GM12878 (cell line): ENCODE results near the gene CFP. TPM values are rescaled to one million over a fixed set of nuclear protein-coding genes. Genes with fewer than 3 reads are reported as not detected.

Experiments used
- ATAC-seq: fragments of 200-7000 bp; cut with Tn5 transposase; 3 replicates; pipeline ENCODE4 v1.9.1; 2020; ENCODE audit warnings: mild to moderate bottlenecking, moderate library complexity
- BruUV-seq: library from RNA; stranded (reverse); fragments of 400-500 nt; replicated peaks from 2 replicates; lab custom pipeline; 2021; lab: Mats Ljungman, UMichigan
- CTCF ChIA-PET: fragments of 300-600 bp; sonication (Branson Sonifier 250); formaldehyde crosslinking; extraction: SDS; loops from one replicate; lab custom pipeline; 2021; ENCODE audit warnings: inconsistent platforms; lab: Yijun Ruan, JAX
- POLR2A ChIA-PET: fragments of 350-600 bp; formaldehyde crosslinking; extraction: SDS; loops from one replicate; lab custom pipeline; 2021; ENCODE audit warnings: inconsistent platforms; lab: Charles Lee
- RAD21 ChIA-PET: fragments of 300-600 bp; sonication (Branson Sonifier 250); formaldehyde crosslinking; loops from one replicate; lab custom pipeline; 2023; ENCODE audit warnings: antibody characterized with exemption; ENCODE audit not compliant: unreplicated experiment; lab: Charles Lee
- SMC1A ChIA-PET: fragments of 300-600 bp; sonication (Branson Sonifier 250); formaldehyde crosslinking; loops from one replicate; lab custom pipeline; 2023; ENCODE audit not compliant: unreplicated experiment, uncharacterized antibody; lab: Charles Lee
- DNase-seq: peaks from one replicate; pipeline ENCODE4 v3.0.0-alpha.2; 2011; ENCODE audit warnings: low read depth, low spot score
- FAIRE-seq: peaks from 3 replicates; lab custom pipeline; 2011; peaks lifted over from hg19 to GRCh38; lab: Jason Lieb, UNC
- H2AFZ ChIP-seq: 2 replicates; pipeline ENCODE4 v1.6.0; 2011; ENCODE audit warnings: low read depth, low read length, control low read depth; ENCODE audit not compliant: control insufficient read depth
- H3K27ac ChIP-seq: 2 replicates; pipeline ENCODE4 v1.5.1; 2011; ENCODE audit warnings: control low read depth; ENCODE audit not compliant: control insufficient read depth, insufficient read depth
- H3K27me3 ChIP-seq, 2 experiments: replicated peaks in 1 of 2; 2 replicates each; pipeline versions ENCODE4 v1.6.0 to v1.6.1; 2011; ENCODE audit warnings: low read length in 1 of 2; ENCODE audit not compliant: control insufficient read depth in 2 of 2, insufficient read depth in 2 of 2
- H3K36me3 ChIP-seq, 2 experiments: 2 replicates each; pipeline ENCODE4 v1.5.1; 2011; ENCODE audit warnings: low read length in 1 of 2; ENCODE audit not compliant: control insufficient read depth in 2 of 2, insufficient read depth in 2 of 2
- H3K4me1 ChIP-seq: 2 replicates; pipeline ENCODE4 v1.6.1; 2011; ENCODE audit warnings: mild to moderate bottlenecking, low read length, moderate library complexity, mixed read lengths; ENCODE audit not compliant: control insufficient read depth, insufficient read depth
- H3K4me2 ChIP-seq: 2 replicates; pipeline ENCODE4 v1.6.0; 2011; ENCODE audit warnings: control low read depth; ENCODE audit not compliant: control insufficient read depth, insufficient read depth
- H3K4me3 ChIP-seq: fragments of 200-600 bp; sonication (generic); 2 replicates; pipeline ENCODE4 v1.5.1; 2016
- H3K79me2 ChIP-seq: 2 replicates; pipeline ENCODE4 v1.6.0; 2011; ENCODE audit warnings: low read length; ENCODE audit not compliant: control insufficient read depth, insufficient read depth
- H3K9ac ChIP-seq: 2 replicates; pipeline ENCODE4 v1.8.0; 2011; ENCODE audit warnings: low read length, control low read depth, mixed read lengths; ENCODE audit not compliant: control insufficient read depth, insufficient read depth
- H3K9me3 ChIP-seq: replicated peaks from 3 replicates; pipeline ENCODE4 v1.5.1; 2011; ENCODE audit warnings: mild to moderate bottlenecking, low read length; ENCODE audit not compliant: control insufficient read depth, insufficient read depth
- H4K20me1 ChIP-seq: 2 replicates; pipeline ENCODE4 v1.6.0; 2011; ENCODE audit not compliant: control insufficient read depth, insufficient read depth
- ATF2 ChIP-seq: IDR thresholded peaks from 2 replicates; pipeline ENCODE4 v1.6.1; 2012; ENCODE audit warnings: low read length, inconsistent platforms
- BCLAF1 ChIP-seq: fragments of 450-650 bp; IDR thresholded peaks from 2 replicates; pipeline ENCODE4 v1.6.1; 2017; ENCODE audit warnings: antibody characterized with exemption, mild to moderate bottlenecking, moderate library complexity
- BRCA1 ChIP-seq: IDR thresholded peaks from 2 replicates; pipeline ENCODE4 v1.6.1; 2011; ENCODE audit warnings: low read depth, low read length, improper control_type of control experiment
- HSF1 ChIP-seq: fragments of 150-350 bp; IDR thresholded peaks from 2 replicates; pipeline ENCODE4 v1.6.1; 2014; ENCODE audit warnings: mild to moderate bottlenecking, low read depth, low read length
- IRF4 ChIP-seq: IDR thresholded peaks from 2 replicates; pipeline ENCODE4 v1.6.1; 2011; ENCODE audit warnings: low read depth, low read length
- KDM1A ChIP-seq: fragments of 200-600 bp; sonication (generic); IDR thresholded peaks from 2 replicates; pipeline ENCODE4 v1.6.1; 2016; ENCODE audit warnings: borderline replicate concordance
- MTA2 ChIP-seq: fragments of 450-650 bp; IDR thresholded peaks from 2 replicates; pipeline ENCODE4 v1.6.1; 2016; ENCODE audit warnings: low read depth, mild to moderate bottlenecking, moderate library complexity
- RCOR1 ChIP-seq: conservative IDR thresholded peaks from 2 replicates; pipeline ENCODE4 v1.6.1; 2012; ENCODE audit warnings: low read depth, low read length, improper control_type of control experiment
- SMC3 ChIP-seq: IDR thresholded peaks from 2 replicates; pipeline ENCODE4 v1.6.1; 2011; ENCODE audit warnings: low read length, improper control_type of control experiment, borderline replicate concordance
- STAT1 ChIP-seq: fragments of 450-650 bp; conservative IDR thresholded peaks from 2 replicates; pipeline ENCODE4 v1.6.1; 2014; ENCODE audit warnings: antibody characterized with exemption, mild to moderate bottlenecking
- SUPT20H ChIP-seq: IDR thresholded peaks from 2 replicates; pipeline ENCODE4 v1.6.1; 2011; ENCODE audit warnings: low read depth, mild to moderate bottlenecking, low read length, moderate library complexity, borderline replicate concordance; ENCODE audit not compliant: control insufficient read depth
- USF2 ChIP-seq: IDR thresholded peaks from 2 replicates; pipeline ENCODE4 v1.6.1; 2011; ENCODE audit warnings: low read depth, low read length, improper control_type of control experiment, borderline replicate concordance
- ZBTB11 ChIP-seq: fragments of 450-650 bp; formaldehyde crosslinking; IDR thresholded peaks from 2 replicates; pipeline ENCODE4 v1.5.0; 2022; ENCODE audit warnings: mild to moderate bottlenecking, missing genetic modification characterization
- WGBS: methylation state at CpG from one replicate; pipeline ENCODE4 v1.1.6; 2016; ENCODE audit warnings: low lambda C conversion rate; ENCODE audit not compliant: insufficient replicate concordance, insufficient coverage; ENCODE audit errors: missing lambda C conversion rate; 5-methylcytosine and 5-hydroxymethylcytosine counted together
- in situ Hi-C: fragments of 300-500 bp; cut with MboI; formaldehyde crosslinking; loops from 9 replicates; pipeline ENCODE4 v1.14.3; 2018; ENCODE audit warnings: mixed read lengths
- intact Hi-C: fragments of 100-400 bp; cut with micrococcal nuclease; formaldehyde crosslinking; loops from one replicate; pipeline ENCODE4 v1.14.2; 2022; ENCODE audit not compliant: unreplicated experiment
- polyA plus RNA-seq, 11 experiments: library from polyadenylated mRNA; depleted of rRNA in 4 of 11; unstranded in 6 of 11; stranded (reverse) in 5 of 11; fragments of >200 nt; fragmentation: Nextera tagmentation in 4 of 11; fragmentation: Illumina TruSeq in 1 of 11; extraction: Ambion mirVana in 4 of 11; extraction: Trizol in 1 of 11; gene quantifications; 1 replicate in 1 of 11; 2 replicates in 10 of 11; pipeline versions ENCODE4 v1.2.1 to v1.2.3, GENCODE V29; 2011 to 2016; ENCODE audit warnings: inconsistent platforms in 2 of 11, missing spikeins in 2 of 11, low read depth in 1 of 11
- total RNA-seq, 4 experiments: library from RNA; depleted of rRNA in 3 of 4; stranded (reverse); fragments of >200 nt in 3 of 4; fragmentation: Illumina TruSeq in 1 of 4; extraction: Trizol in 1 of 4; gene quantifications; 2 replicates each; pipeline versions ENCODE4 v1.2.1 to v1.2.3, GENCODE V29; 2013 to 2021

CFP gene
- total and polyA plus RNA-seq, 10 of the 15 experiments (the other 5 are each of a cell fraction or from before 2014, with no cell fraction given), result 0.72 to 10.1 (median 2.8) TPM

GRCh38 chrX:47587906-47588735 lies 41.6 kb downstream of the CFP start:
- no peak overlapping the region for H3K4me2 ChIP-seq
- CTCF ChIA-PET, result no interaction called here
- POLR2A ChIA-PET, result no interaction called here
- FAIRE-seq, result no peak
- DNase-seq, result no peak
- no peak overlapping the region for H2AFZ ChIP-seq
- no peaks in the 10 kb centered on the region for H3K27me3 ChIP-seq
- no peaks in the 10 kb centered on the region for H3K79me2 ChIP-seq
- no peaks in the 10 kb centered on the region for H3K36me3 ChIP-seq
- intact Hi-C loops (no loop called here), in situ Hi-C loops (no loop called here)
- no peaks in the 10 kb centered on the region for H4K20me1 ChIP-seq
- no peaks in the 10 kb centered on the region for H3K9me3 ChIP-seq
- SMC1A ChIA-PET, result interaction anchor here (1.1 kb wide), 1 partner anchor 29 kb away, joined by 3 read pairs; no protein-coding TSS in a partner anchor
- RAD21 ChIA-PET, result no interaction called here
- WGBS, result 45% methylated on average over 16 of the region's 16 CpGs
- no peak overlapping the region for H3K4me3 ChIP-seq
- H3K27ac ChIP-seq, result no peak overlapping the region
- H3K9ac ChIP-seq, result no peak overlapping the region
- H3K4me1 ChIP-seq, result no peaks in the 10 kb centered on the region
- no TSS peak for BruUV-seq
- no peak for ATAC-seq
- TF ChIP-seq IRF4 (no peak), BCLAF1 (no peak), STAT1 (no peak), MTA2 (no peak), ATF2 (no peak), USF2 (no peak), BRCA1 (no peak), ZBTB11 (CRISPR knock-in tag) (no peak), SMC3 (no peak), KDM1A (no peak), SUPT20H (no peak), RCOR1 (no peak), HSF1 (no peak)
